Tibial nerve (tissue), 4 donors: ENCODE measurements around the gene TNS3. TPM values are rescaled to one million over a fixed set of nuclear protein-coding genes. Genes with fewer than 3 reads are reported as not detected.

Source experiments
- DNase-seq, 2 donors: peaks; one replicate each; pipeline ENCODE4 v3.0.0-alpha.2; 2019; ENCODE audit warnings: low spot score in 2 of 2
- H3K27ac ChIP-seq, 4 donors: fragments of 200-600 bp; sonication (generic) in 3 of 4; one replicate each; pipeline ENCODE4 v1.5.1; 2017 to 2019; ENCODE audit warnings: mild to moderate bottlenecking in 1 of 4
- H3K27me3 ChIP-seq, 2 donors: fragments of 200-600 bp; sonication (generic) in 1 of 2; one replicate each; pipeline versions ENCODE4 v1.5.1 to v1.6.0; 2017 to 2019
- H3K36me3 ChIP-seq, 3 donors: fragments of 200-600 bp; sonication (generic); one replicate each; pipeline ENCODE4 v1.5.1; 2018 to 2019
- H3K4me1 ChIP-seq, 4 donors: fragments of 200-600 bp; sonication (generic) in 3 of 4; one replicate each; pipeline ENCODE4 v1.5.1; 2017 to 2019
- H3K4me3 ChIP-seq, 4 donors: fragments of 200-600 bp; sonication (generic) in 3 of 4; one replicate each; pipeline ENCODE4 v1.5.1; 2017 to 2019; ENCODE audit warnings: mild to moderate bottlenecking in 1 of 4, moderate library complexity in 1 of 4
- H3K9me3 ChIP-seq, 4 donors: fragments of 200-600 bp; sonication (generic) in 3 of 4; one replicate each; pipeline ENCODE4 v1.5.1; 2017 to 2019
- CTCF ChIP-seq, 5 experiments: fragments of 200-600 bp in 3 of 5; fragments of 450-650 bp in 2 of 5; sonication (generic) in 3 of 5; IDR thresholded peaks; one replicate each; pipeline ENCODE4 v1.5.1; 2016 to 2019; ENCODE audit warnings: antibody characterized with exemption in 5 of 5, mild to moderate bottlenecking in 3 of 5, moderate library complexity in 2 of 5
- EP300 ChIP-seq, 2 donors: sonication (generic); formaldehyde crosslinking; IDR thresholded peaks; one replicate each; pipeline ENCODE4 v1.6.1; 2017; ENCODE audit warnings: antibody characterized with exemption in 2 of 2, mild to moderate bottlenecking in 1 of 2
- POLR2A ChIP-seq, 2 donors: fragments of 450-650 bp; IDR thresholded peaks; one replicate each; pipeline ENCODE4 v1.6.1; 2017; ENCODE audit warnings: antibody characterized with exemption in 2 of 2, mild to moderate bottlenecking in 2 of 2, moderate library complexity in 2 of 2
- WGBS, 2 donors: methylation state at CpG; one replicate each; pipeline ENCODE4 v1.1.5; 2018; 5-methylcytosine and 5-hydroxymethylcytosine counted together
- total RNA-seq, 4 donors: library from RNA; depleted of rRNA; stranded (reverse); fragments of >200 nt; gene quantifications; one replicate each; pipeline ENCODE4 v1.1.0, GENCODE V29; 2016

Gene TNS3
- total RNA-seq, 4 donors from 2014 or later, result 118 to 142 (median 133) TPM

- Histone ChIP-seq H3K9me3 (no peaks in the 10 kb centered on the region), H3K4me3 (no peak overlapping the region), H3K36me3 (no peaks in the 10 kb centered on the region), H3K4me1 (peaks cover 0 to 86% (median 41%) of the 10 kb centered on the region in 4 donors), H3K27ac (peak overlapping the region in 2 of 4 donors; percentile 47 to 50), H3K27me3 (no peaks in the 10 kb centered on the region)
- WGBS, 2 donors, result 81 to 86% methylated on average over 16 of the region's 16 CpGs
- TF ChIP-seq CTCF (IDR thresholded peaks at IDR 0.05) (no peak), EP300 (IDR thresholded peaks at IDR 0.05) (no peak), POLR2A (IDR thresholded peaks at IDR 0.05) (no peak)
- DNase-seq, result no peak
Observed at GRCh38 chr7:47483604-47484273, 98.2 kb downstream of the TNS3 start.

- Histone ChIP-seq H3K27ac (peak overlapping the region in 3 of 4 donors; percentile 32 to 86 (median 67)), H3K4me3 (no peak overlapping the region), H3K9me3 (no peaks in the 10 kb centered on the region), H3K4me1 (peaks cover 0 to 86% (median 46%) of the 10 kb centered on the region in 4 donors), H3K27me3 (no peaks in the 10 kb centered on the region), H3K36me3 (no peaks in the 10 kb centered on the region)
- TF ChIP-seq CTCF (IDR thresholded peaks at IDR 0.05) (no peak), EP300 (IDR thresholded peaks at IDR 0.05) (peak in 1 of 2 donors; percentile 13)
- WGBS, 2 donors, result 44 to 52% methylated on average over 15 of the region's 15 CpGs
- no peak for DNase-seq
Observed at GRCh38 chr7:47482013-47482875, 99.7 kb downstream of the TNS3 start.

- no peak for DNase-seq
- Histone ChIP-seq H3K4me3 (no peak overlapping the region), H3K27ac (peak overlapping the region in 3 of 4 donors; percentile 32 to 86 (median 67)), H3K9me3 (no peaks in the 10 kb centered on the region), H3K36me3 (no peaks in the 10 kb centered on the region), H3K4me1 (peaks cover 0 to 88% (median 47%) of the 10 kb centered on the region in 4 donors), H3K27me3 (no peaks in the 10 kb centered on the region)
- 96 to 97% methylated on average over 7 of the region's 7 CpGs for WGBS, 2 donors
- TF ChIP-seq CTCF (IDR thresholded peaks at IDR 0.05) (no peak), POLR2A (IDR thresholded peaks at IDR 0.05) (no peak), EP300 (IDR thresholded peaks at IDR 0.05) (no peak)
Observed at GRCh38 chr7:47481541-47482012, 100.3 kb downstream of the TNS3 start.

- no peaks in the 10 kb centered on the region for H3K36me3 ChIP-seq
- WGBS, 2 donors, result 83 to 84% methylated on average over 12 of the region's 12 CpGs
- H3K4me1 ChIP-seq, result peaks cover 0 to 95% (median 54%) of the 10 kb centered on the region in 4 donors
Observed at GRCh38 chr7:47480576-47481538, 101.1 kb downstream of the TNS3 start.

More at GRCh38 chr7:47480576-47481538, 101.1 kb downstream of the TNS3 start:
- H3K27ac ChIP-seq, result peak overlapping the region in 3 of 4 donors; percentile 21 to 86 (median 67)
- no peaks in the 10 kb centered on the region for H3K27me3 ChIP-seq
- H3K9me3 ChIP-seq, result no peaks in the 10 kb centered on the region
- TF ChIP-seq EP300 (IDR thresholded peaks at IDR 0.05) (no peak), CTCF (IDR thresholded peaks at IDR 0.05) (no peak), POLR2A (IDR thresholded peaks at IDR 0.05) (no peak)
- DNase-seq, result no peak
- no peak overlapping the region for H3K4me3 ChIP-seq
